ENCODE results near the gene GOPC. TPM values are rescaled to one million over a fixed set of nuclear protein-coding genes. Genes with fewer than 3 reads are reported as not detected.

The GOPC gene
- total and polyA plus RNA-seq, 2 of the 8 experiments (the other 6 are each of a cell fraction or from before 2014, with no cell fraction given) = 5.3 to 19.4 TPM

DNA sequence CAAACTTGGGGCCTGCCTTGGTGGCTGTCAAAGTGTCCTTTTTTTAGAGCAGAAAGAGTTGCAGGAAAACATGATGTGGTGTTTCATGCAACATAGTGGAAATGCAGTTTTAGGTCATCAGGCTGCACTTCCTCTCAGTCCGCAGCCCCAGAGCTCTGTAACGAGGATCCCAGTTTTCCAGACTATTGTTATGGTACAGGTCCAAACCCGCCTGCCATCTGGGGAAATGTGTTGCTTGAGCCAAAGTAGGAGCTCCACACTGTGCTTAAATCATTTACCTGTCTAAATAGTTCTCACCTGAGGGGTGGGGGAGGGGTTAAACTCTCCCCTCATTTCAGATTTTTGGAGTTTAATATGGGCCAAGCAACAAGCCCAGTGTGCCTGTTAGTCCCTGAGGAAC lies 59.8 kb downstream of the GOPC start:
- 85% methylated on average over 3 of the region's 3 CpGs; no CpG with 5 or more reads in 1 of the 2 experiments for WGBS, 2 experiments (ENCODE audit: extremely low coverage in 1 of 2, insufficient coverage in 1 of 2, insufficient read length in 1 of 2, insufficient replicate concordance in 2 of 2, low coverage in 1 of 2, low lambda C conversion rate in 2 of 2, missing lambda C conversion rate in 1 of 2)
- ChIA-PET CTCF (ENCODE audit: partially characterized antibody) (interaction anchor here (0.7 kb wide), 1 partner anchor 93 kb away, joined by 3 read pairs; no protein-coding TSS in a partner anchor), POLR2A (ENCODE audit: partially characterized antibody) (interaction anchor here (0.6 kb wide), 1 partner anchor 590 kb away, joined by 3 read pairs; no protein-coding TSS in a partner anchor)

More for the DNA sequence above, 59.8 kb downstream of the GOPC start:
- H3K36me3 ChIP-seq (ENCODE audit: control insufficient read depth in 2 of 4, insufficient read depth in 4 of 4, low read length in 3 of 4) = peaks cover 0 to 3% (median 0%) of the 10 kb centered on the region in 4 experiments; a peak in 1 of 8 replicates
- no peak overlapping the region for H4K91ac ChIP-seq (replicated peaks; ENCODE audit: insufficient read length, low read length)
- no peak overlapping the region for H3K14ac ChIP-seq (ENCODE audit: insufficient read length)
- H4K8ac ChIP-seq (ENCODE audit: extremely low read depth, insufficient read depth, low read length) = no peak overlapping the region
- no peak overlapping the region for H3K23ac ChIP-seq (ENCODE audit: insufficient read length)
- no peaks in the 10 kb centered on the region for H3K79me2 ChIP-seq (ENCODE audit: control insufficient read depth in 1 of 2, insufficient read depth in 2 of 2, low read length in 2 of 2)
- no peak overlapping the region for H3K56ac ChIP-seq (replicated peaks; ENCODE audit: insufficient read length, low read depth, low read length)
- H2AFZ ChIP-seq (ENCODE audit: low read length) = no peak overlapping the region
- H4K20me1 ChIP-seq (replicated peaks in 1 of 2; ENCODE audit: control insufficient read depth in 1 of 2, insufficient read depth in 2 of 2, low read length in 2 of 2) = no peaks in the 10 kb centered on the region
- H3K4ac ChIP-seq (replicated peaks; ENCODE audit: insufficient read length, low read depth, low read length) = no peak overlapping the region
- no peak overlapping the region for H2BK5ac ChIP-seq (ENCODE audit: low read depth, low read length)
- H3K23me2 ChIP-seq (ENCODE audit: low read depth, low read length) = no peaks in the 10 kb centered on the region
- no peak overlapping the region for H3K4me2 ChIP-seq (ENCODE audit: insufficient read depth in 1 of 2, low read depth in 2 of 2, low read length in 2 of 2)
- no peaks in the 10 kb centered on the region for H3K79me1 ChIP-seq (ENCODE audit: low read depth, low read length)
- DNase-seq (ENCODE audit: low read depth in 1 of 2, low spot score in 2 of 2) (no peak), FAIRE-seq (no peak)
- no peaks in the 10 kb centered on the region for H3K9me3 ChIP-seq (ENCODE audit: insufficient read depth in 2 of 2, low read depth in 1 of 2, low read length in 1 of 2)
- no peak overlapping the region for H2BK15ac ChIP-seq (ENCODE audit: low read length)
- no peak overlapping the region for H3K18ac ChIP-seq (ENCODE audit: extremely low read depth, low read length)
- H2BK120ac ChIP-seq (replicated peaks; ENCODE audit: low read depth, low read length) = no peak overlapping the region
- H4K5ac ChIP-seq (ENCODE audit: insufficient read length, low read depth, low read length) = no peak overlapping the region
- H2BK20ac ChIP-seq (ENCODE audit: low read length) = no peak overlapping the region
- H3K4me1 ChIP-seq (replicated peaks in 1 of 4; ENCODE audit: control insufficient read depth in 3 of 4, insufficient read depth in 4 of 4, low read length in 3 of 4) = no peaks in the 10 kb centered on the region; a peak in 1 of 7 replicates
- no peak overlapping the region for H2BK12ac ChIP-seq (ENCODE audit: low read depth, low read length)
- H3K27me3 ChIP-seq (replicated peaks in 1 of 4; ENCODE audit: control insufficient read depth in 3 of 4, extremely low read depth in 1 of 4, insufficient read depth in 3 of 4, low read length in 3 of 4) = no peaks in the 10 kb centered on the region; a peak in 1 of 7 replicates
- H3K4me3 ChIP-seq (ENCODE audit: extremely low read depth in 1 of 4, insufficient read depth in 2 of 4, low read depth in 3 of 4, low read length in 4 of 4) = no peak overlapping the region
- no peak overlapping the region for H2AK5ac ChIP-seq (ENCODE audit: low read depth, low read length)
- no peak overlapping the region for H3K27ac ChIP-seq (ENCODE audit: low read depth, low read length)
- no peak overlapping the region for H3K9ac ChIP-seq (replicated peaks in 1 of 4; ENCODE audit: extremely low read depth in 1 of 4, low read depth in 3 of 4, low read length in 3 of 4)
